MM.1S (cell line): ENCODE results near the gene CCL18.

Experiments used
- CTCF ChIP-seq: fragments of 300-600 bp; sonication (generic); IDR thresholded peaks from 2 replicates; pipeline ENCODE4 v1.5.1; 2016; ENCODE audit warnings: antibody characterized with exemption, low read length, mixed read lengths
- EZH2 ChIP-seq: fragments of 300-600 bp; sonication (generic); optimal IDR thresholded peaks from 2 replicates; pipeline ENCODE3; 2017; ENCODE audit warnings: low read depth, mild to moderate bottlenecking, antibody characterized with exemption, low read length, mixed read lengths
- EZH2phosphoT487 ChIP-seq: fragments of 300-600 bp; sonication (generic); IDR thresholded peaks from 2 replicates; pipeline ENCODE4 v1.6.1; 2018; ENCODE audit warnings: antibody characterized with exemption, low read length

- TF ChIP-seq CTCF = no peak
- TF ChIP-seq EZH2phosphoT487 = no peak
- TF ChIP-seq EZH2 = no peak
Measured at GRCh38 chr17:36070427-36070826, 6.4 kb downstream of the CCL18 start.
